Limb (tissue), 2 donors: Measurements from ENCODE around the gene CRYBG1.

ENCODE experiments used
- DNase-seq, 2 donors: peaks; one replicate each; pipeline ENCODE4 v3.0.0-alpha.2; 2016; ENCODE audit errors: extremely low spot score in 2 of 2

Gene CRYBG1

DNA sequence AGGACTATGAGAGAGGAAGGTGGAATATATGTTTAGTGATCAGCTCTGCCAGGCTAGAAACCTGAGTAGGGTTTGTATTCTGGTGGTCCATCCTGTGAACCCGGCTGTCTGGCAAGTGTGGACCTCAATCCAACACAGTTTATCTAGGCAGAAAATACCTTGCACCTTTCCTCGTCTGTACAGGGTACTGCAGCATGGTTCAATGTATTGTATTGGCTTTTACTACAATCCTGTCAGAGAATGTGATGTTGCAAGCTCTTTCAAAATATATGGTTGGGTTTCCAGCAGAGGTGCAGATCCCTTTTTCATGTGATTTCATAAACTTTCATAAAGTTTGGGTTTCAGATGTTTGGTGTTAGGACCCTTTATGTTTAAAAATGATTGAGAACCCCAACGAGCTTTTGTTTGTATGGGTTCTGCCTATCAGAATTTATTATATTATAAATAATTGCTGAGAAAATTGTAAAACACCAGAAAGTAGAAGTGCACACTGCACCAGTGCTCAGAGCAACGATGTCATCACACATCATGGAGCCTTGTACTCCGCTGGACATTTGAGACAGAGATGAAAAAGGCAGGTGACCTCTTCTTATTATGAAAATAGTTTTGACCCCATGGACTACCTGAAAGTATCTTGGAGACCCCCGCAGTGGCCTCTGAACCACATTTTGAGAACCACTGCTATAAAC is 162.2 kb downstream of the CRYBG1 start:
- DNase-seq = no peak

- DNase-seq = no peak
These were observed 164.8 kb downstream of the CRYBG1 start for GRCh38 chr6:106525107-106525881.

DNA sequence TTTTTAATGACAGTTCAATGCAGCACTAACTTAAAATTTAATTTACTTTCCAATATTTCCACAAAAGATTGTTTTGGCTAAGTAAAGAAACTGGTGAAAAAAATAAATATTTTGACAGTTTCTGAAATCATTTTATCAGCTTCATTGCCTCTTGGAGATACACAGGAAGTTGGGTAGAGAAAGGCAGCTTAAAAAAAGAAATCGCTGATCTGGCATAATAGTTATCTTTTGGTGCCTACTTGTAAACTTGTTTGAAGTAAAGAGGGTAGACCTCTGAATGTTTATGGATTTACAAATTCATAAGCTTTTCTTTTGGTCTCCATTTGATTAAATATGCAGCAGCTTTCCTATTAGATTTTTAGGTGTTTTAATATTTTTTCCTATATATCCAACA is 165.4 kb downstream of the CRYBG1 start:
- DNase-seq = no peak

DNA sequence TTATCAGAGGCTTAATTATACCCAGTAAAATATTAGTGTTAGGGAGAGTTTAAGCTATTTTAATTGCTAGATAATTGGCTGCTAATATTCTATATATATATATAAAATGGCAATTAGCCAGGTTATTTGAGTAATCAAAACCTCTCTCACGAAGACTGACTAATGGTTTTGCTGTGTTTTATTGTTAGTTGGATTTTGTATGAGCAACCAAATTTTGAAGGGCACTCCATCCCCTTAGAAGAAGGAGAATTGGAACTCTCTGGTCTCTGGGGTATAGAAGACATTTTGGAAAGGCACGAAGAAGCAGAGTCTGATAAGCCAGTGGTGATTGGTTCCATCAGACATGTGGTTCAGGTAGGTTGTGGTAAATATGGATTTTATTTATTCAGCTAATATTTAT is 166.6 kb downstream of the CRYBG1 start:
- no peak for DNase-seq

- DNase-seq = no peak
These were observed 167.5 kb downstream of the CRYBG1 start for GRCh38 chr6:106527979-106528378.

GRCh38 chr6:106528521-106528920 is 168.0 kb downstream of the CRYBG1 start:
- no peak for DNase-seq

- no peak for DNase-seq
These were observed 168.9 kb downstream of the CRYBG1 start for GRCh38 chr6:106529438-106529837.

- no peak for DNase-seq
These were observed 169.5 kb downstream of the CRYBG1 start for GRCh38 chr6:106530026-106530425.

DNA sequence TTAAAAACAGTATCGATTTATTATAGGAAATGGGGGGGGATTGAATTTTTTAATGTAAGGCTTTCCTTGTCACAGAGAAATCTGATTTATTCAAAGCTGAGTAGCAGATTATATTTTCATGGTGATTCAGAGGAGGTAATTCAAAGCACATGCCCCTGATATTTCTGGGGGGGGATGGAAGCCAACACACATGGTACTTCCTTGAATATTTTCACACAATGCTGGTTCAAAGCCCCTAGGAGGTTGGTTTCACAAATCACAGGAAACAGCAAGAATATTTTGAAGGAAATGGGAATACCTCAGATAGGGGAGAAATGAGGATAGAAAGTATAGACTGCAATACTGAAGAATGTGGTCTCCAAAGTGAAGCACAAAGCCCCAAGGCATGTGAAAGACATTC is 170.0 kb downstream of the CRYBG1 start:
- no peak for DNase-seq

DNA sequence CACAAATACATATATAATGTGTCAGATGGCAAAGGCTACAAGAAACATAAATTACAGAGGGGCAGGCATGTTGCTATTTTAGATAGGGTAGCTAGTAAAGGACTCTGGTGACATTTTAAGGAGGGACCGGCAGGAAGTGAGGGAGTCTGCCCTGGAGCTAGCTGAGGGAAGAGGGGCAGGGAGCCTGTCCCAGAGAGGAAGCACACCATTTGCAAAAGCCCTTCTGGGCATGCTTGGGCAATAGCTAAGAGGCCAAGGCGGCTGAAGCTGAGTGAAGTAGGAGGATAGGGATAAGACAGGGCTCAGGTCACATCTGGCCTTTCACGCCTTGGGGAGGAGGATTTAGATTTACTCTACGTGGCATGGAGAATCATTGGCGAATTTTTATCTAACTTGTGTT is 172.5 kb downstream of the CRYBG1 start:
- DNase-seq = no peak

- no peak for DNase-seq
These were observed 173.5 kb downstream of the CRYBG1 start for GRCh38 chr6:106534004-106534403.

DNA sequence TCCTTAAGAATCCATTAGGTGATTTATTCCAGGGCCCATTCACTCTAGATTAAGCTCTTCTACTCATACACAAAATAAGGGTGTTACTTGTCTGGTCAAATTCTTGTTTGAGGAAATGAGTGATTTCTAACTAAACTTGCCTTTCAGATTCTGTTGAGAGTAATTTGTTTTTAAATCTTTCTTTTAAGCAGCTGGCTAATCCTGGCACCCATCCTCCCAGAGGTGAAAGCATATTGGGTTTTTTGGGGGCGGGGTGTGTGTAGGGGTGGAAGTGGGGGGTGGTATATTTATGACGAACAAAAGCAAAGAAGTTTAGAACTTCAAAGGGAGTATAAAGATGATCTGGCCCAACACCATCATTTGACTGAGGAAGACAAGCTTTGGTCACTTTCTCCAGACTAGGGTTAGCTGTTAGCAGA is 174.1 kb downstream of the CRYBG1 start:
- DNase-seq = no peak

DNA sequence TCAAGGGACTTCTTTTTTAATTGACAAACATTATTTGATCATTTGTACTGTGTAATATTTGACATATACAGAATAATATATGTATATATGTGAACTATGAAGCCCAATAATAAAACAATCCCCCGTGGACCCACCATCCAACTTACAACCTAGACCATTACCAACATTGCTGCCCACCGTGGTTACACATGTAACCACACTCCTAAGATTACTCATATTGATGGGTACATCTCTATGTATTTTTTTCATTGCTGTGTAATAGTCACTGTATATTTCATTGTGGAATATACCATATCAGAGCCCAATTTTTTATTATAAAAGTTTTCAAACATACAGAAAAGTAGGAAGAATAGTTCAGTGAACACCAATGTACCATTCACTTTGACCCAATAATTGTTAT is 174.5 kb downstream of the CRYBG1 start:
- no peak for DNase-seq

DNA sequence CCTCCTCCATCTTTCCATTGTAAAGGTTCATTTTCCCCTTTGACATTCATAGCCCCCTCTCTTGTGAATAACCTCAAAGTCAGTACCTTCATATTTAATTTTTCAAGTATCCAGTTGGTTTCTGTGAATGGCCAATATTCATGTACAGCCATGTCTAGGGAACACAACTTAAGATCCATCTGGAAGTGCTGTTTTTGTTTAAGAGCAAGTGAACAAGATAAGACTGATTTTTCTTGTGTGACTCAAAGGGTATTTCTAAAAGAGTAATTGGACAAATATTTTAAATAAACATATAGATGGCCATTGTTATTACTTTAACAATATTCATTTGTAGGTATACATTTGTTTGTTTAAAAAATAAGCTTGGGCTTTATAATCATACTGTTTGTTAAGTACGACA is 175.8 kb downstream of the CRYBG1 start:
- DNase-seq = no peak

- no peak for DNase-seq
These were observed 176.3 kb downstream of the CRYBG1 start for GRCh38 chr6:106536851-106537250.

DNA sequence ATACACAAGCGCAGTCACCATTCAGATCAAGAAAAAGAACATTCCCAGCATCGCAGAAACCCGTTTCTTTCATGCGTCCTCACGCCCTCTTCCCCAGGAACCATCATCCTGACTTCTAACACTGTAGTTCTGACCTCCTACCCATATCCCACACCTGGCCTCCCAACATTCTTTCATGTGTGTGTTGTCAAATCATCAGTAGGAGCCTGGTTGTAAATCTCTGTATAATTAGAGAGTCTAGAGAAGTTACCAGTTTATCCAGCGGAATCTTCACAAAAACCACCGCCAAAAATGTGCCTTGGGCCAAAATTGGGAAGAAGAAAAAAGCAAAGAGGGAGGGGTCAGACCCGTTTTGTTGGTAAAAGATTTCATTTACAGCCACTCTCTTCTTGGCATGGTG is 177.1 kb downstream of the CRYBG1 start:
- no peak for DNase-seq

DNA sequence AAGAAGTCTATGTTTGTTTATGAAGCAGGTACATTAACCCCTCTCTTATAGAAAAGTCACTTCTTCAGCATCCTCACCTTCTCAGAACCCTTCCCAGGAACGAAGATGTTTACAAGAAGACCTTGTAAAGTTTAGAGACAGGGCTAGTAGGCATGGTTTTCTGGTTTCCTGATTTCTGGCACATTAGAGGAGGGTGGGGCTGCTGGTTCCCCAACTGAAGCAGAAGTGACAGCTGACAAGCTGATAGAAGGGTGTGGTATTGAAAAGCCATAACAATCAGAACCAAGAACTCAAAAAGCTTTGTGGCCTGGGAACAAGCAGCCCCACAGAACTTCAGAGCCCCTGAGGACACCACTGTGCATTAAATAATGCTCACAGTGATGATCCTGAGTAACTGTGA is 177.6 kb downstream of the CRYBG1 start:
- DNase-seq = no peak

DNA sequence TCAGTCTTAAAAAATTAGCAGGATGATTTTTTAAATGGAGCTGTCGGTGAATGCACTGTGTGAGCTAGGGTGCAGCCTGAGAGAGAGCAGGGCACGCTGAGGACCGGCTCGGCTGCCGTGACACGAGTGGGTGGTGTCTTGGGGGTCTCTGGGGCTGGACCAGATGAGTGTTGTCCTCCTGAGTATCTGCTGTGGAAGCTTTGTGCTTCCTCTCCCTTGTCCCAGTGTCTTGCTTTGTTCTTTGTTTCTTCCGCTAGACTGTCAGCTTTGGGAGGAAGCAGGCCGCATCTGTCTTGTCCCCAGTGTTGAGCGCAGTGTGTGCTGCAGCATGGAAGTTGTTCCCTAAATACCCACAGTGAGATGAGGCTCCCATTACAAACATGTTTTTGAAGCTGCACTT is 179.4 kb downstream of the CRYBG1 start:
- DNase-seq = no peak

- DNase-seq = no peak
These were observed 179.9 kb downstream of the CRYBG1 start for GRCh38 chr6:106540432-106540831.

GRCh38 chr6:106540907-106541306 is 180.4 kb downstream of the CRYBG1 start:
- no peak for DNase-seq

GRCh38 chr6:106546261-106546690 is 185.8 kb downstream of the CRYBG1 start:
- no peak for DNase-seq

GRCh38 chr6:106546691-106547414 is 186.3 kb downstream of the CRYBG1 start:
- no peak for DNase-seq
